SK-N-SH treated with all-trans-retinoic acid at 6 μM for 48 hours (cell line): ENCODE measurements around the gene SUN5.
"Not testable (repeated sequence)": the region's sequence is repeated elsewhere in the genome, so short reads cannot be mapped to it uniquely, and the experiment has no call there.

ENCODE experiments used
- ATAC-seq: fragments of 200-7000 bp; cut with Tn5 transposase; 3 replicates; pipeline ENCODE4 v1.9.1; 2020; ENCODE audit warnings: mild to moderate bottlenecking, moderate library complexity
- ARNTL ChIP-seq: fragments of 450-650 bp; formaldehyde crosslinking; IDR thresholded peaks from 2 replicates; pipeline ENCODE4 v1.5.0; 2020; ENCODE audit warnings: low read depth, mild to moderate bottlenecking, moderate library complexity, borderline replicate concordance
- BACH2 ChIP-seq: fragments of 250-450 bp; sonication (Bioruptor Pico); IDR thresholded peaks from 2 replicates; pipeline ENCODE4 v1.9.0; 2021; ENCODE audit warnings: mild to moderate bottlenecking, borderline replicate concordance
- CSDC2 ChIP-seq: fragments of 250-450 bp; sonication (Bioruptor Pico); IDR thresholded peaks from 2 replicates; pipeline ENCODE4 v1.5.0; 2020; ENCODE audit warnings: mild to moderate bottlenecking, moderate library complexity
- ESRRG ChIP-seq: fragments of 250-450 bp; sonication (Bioruptor Pico); IDR thresholded peaks from 2 replicates; pipeline ENCODE4 v1.6.1; 2021; ENCODE audit warnings: mild to moderate bottlenecking
- GLIS3 ChIP-seq: fragments of 250-450 bp; sonication (Bioruptor Pico); IDR thresholded peaks from 2 replicates; pipeline ENCODE4 v1.5.0; 2020; ENCODE audit warnings: mild to moderate bottlenecking, moderate library complexity
- ISL1 ChIP-seq: fragments of 250-450 bp; sonication (Bioruptor Pico); IDR thresholded peaks from 2 replicates; pipeline ENCODE4 v2.1.2; 2022; ENCODE audit warnings: mild to moderate bottlenecking, moderate library complexity
- RARB ChIP-seq: fragments of 250-450 bp; sonication (Bioruptor Pico); IDR thresholded peaks from 2 replicates; pipeline ENCODE4 v1.8.0; 2021; ENCODE audit warnings: mild to moderate bottlenecking, moderate library complexity
- TCF4 ChIP-seq: fragments of 250-450 bp; sonication (Bioruptor Pico); IDR thresholded peaks from 2 replicates; pipeline ENCODE4 v1.8.0; 2021; ENCODE audit warnings: mild to moderate bottlenecking, moderate library complexity, borderline replicate concordance
- TOX ChIP-seq: fragments of 250-450 bp; sonication (Bioruptor Pico); IDR thresholded peaks from 2 replicates; pipeline ENCODE4 v1.8.0; 2021; ENCODE audit warnings: mild to moderate bottlenecking, moderate library complexity, borderline replicate concordance
- ZC3H10 ChIP-seq: fragments of 250-450 bp; sonication (Bioruptor Pico); IDR thresholded peaks from 2 replicates; pipeline ENCODE4 v1.5.1; 2021; ENCODE audit warnings: mild to moderate bottlenecking, moderate library complexity
- ZFP3 ChIP-seq: fragments of 250-450 bp; sonication (Bioruptor Pico); IDR thresholded peaks from 2 replicates; pipeline ENCODE4 v1.5.0; 2020; ENCODE audit warnings: mild to moderate bottlenecking, moderate library complexity
- ZNF565 ChIP-seq: fragments of 450-650 bp; formaldehyde crosslinking; conservative IDR thresholded peaks from 2 replicates; pipeline ENCODE4 v1.5.0; 2020; ENCODE audit warnings: low read depth, mild to moderate bottlenecking, moderate library complexity
- ZNF70 ChIP-seq: fragments of 450-650 bp; formaldehyde crosslinking; IDR thresholded peaks from 2 replicates; pipeline ENCODE4 v1.5.0; 2020; ENCODE audit warnings: mild to moderate bottlenecking, moderate library complexity
- ZNF8 ChIP-seq: fragments of 450-650 bp; formaldehyde crosslinking; IDR thresholded peaks from 2 replicates; pipeline ENCODE4 v1.5.0; 2020; ENCODE audit warnings: mild to moderate bottlenecking, moderate library complexity
- TF ChIP-seq, protein P1 (sequence below): fragments of 250-450 bp; sonication (Bioruptor Pico); IDR thresholded peaks from 2 replicates; pipeline ENCODE4 v1.5.0; 2020; ENCODE audit warnings: mild to moderate bottlenecking, moderate library complexity
- TF ChIP-seq, protein P2 (sequence below): fragments of 250-450 bp; sonication (Bioruptor Pico); IDR thresholded peaks from 2 replicates; pipeline ENCODE4 v1.5.1; 2020; ENCODE audit warnings: low read depth, mild to moderate bottlenecking, moderate library complexity
- TF ChIP-seq, protein P3 (sequence below): fragments of 250-450 bp; sonication (Bioruptor Pico); IDR thresholded peaks from 2 replicates; pipeline ENCODE4 v1.5.1; 2021; ENCODE audit warnings: mild to moderate bottlenecking, moderate library complexity
- TF ChIP-seq, protein P4 (sequence below): fragments of 250-450 bp; sonication (Bioruptor Pico); IDR thresholded peaks from 2 replicates; pipeline ENCODE4 v1.8.0; 2021; ENCODE audit warnings: low read depth, mild to moderate bottlenecking, moderate library complexity, borderline replicate concordance

Gene SUN5

DNA sequence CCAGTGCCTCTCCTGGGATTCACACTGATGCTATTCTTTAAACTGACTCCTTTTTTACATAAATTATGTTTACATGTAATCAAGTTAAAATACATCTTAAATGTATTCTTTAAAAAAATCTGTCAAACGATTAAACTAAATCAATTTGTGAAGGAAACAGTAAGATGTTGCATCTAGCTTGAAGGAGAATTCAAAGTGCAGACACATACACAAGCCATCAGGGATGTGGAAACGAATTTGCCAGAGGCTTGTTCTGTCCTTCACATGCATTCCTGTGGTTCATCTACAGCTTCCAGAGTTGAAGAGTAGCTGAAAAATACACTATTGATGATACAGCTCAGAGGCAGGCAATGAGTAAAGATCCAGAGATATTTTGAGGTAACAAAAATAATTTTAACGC lies 42.2 kb upstream of the SUN5 start (continued):
- TF ChIP-seq, protein P1, sequence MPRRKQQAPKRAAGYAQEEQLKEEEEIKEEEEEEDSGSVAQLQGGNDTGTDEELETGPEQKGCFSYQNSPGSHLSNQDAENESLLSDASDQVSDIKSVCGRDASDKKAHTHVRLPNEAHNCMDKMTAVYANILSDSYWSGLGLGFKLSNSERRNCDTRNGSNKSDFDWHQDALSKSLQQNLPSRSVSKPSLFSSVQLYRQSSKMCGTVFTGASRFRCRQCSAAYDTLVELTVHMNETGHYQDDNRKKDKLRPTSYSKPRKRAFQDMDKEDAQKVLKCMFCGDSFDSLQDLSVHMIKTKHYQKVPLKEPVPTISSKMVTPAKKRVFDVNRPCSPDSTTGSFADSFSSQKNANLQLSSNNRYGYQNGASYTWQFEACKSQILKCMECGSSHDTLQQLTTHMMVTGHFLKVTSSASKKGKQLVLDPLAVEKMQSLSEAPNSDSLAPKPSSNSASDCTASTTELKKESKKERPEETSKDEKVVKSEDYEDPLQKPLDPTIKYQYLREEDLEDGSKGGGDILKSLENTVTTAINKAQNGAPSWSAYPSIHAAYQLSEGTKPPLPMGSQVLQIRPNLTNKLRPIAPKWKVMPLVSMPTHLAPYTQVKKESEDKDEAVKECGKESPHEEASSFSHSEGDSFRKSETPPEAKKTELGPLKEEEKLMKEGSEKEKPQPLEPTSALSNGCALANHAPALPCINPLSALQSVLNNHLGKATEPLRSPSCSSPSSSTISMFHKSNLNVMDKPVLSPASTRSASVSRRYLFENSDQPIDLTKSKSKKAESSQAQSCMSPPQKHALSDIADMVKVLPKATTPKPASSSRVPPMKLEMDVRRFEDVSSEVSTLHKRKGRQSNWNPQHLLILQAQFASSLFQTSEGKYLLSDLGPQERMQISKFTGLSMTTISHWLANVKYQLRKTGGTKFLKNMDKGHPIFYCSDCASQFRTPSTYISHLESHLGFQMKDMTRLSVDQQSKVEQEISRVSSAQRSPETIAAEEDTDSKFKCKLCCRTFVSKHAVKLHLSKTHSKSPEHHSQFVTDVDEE = no peak
- TF ChIP-seq BACH2 (CRISPR knock-in tag) (no peak), RARB (CRISPR knock-in tag) (no peak), ESRRG (CRISPR knock-in tag) (no peak), ZNF70 (CRISPR knock-in tag) (no peak)
- TF ChIP-seq, protein P2, sequence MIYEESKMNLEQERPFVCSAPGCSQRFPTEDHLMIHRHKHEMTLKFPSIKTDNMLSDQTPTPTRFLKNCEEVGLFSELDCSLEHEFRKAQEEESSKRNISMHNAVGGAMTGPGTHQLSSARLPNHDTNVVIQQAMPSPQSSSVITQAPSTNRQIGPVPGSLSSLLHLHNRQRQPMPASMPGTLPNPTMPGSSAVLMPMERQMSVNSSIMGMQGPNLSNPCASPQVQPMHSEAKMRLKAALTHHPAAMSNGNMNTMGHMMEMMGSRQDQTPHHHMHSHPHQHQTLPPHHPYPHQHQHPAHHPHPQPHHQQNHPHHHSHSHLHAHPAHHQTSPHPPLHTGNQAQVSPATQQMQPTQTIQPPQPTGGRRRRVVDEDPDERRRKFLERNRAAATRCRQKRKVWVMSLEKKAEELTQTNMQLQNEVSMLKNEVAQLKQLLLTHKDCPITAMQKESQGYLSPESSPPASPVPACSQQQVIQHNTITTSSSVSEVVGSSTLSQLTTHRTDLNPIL (CRISPR knock-in tag) = no peak

DNA sequence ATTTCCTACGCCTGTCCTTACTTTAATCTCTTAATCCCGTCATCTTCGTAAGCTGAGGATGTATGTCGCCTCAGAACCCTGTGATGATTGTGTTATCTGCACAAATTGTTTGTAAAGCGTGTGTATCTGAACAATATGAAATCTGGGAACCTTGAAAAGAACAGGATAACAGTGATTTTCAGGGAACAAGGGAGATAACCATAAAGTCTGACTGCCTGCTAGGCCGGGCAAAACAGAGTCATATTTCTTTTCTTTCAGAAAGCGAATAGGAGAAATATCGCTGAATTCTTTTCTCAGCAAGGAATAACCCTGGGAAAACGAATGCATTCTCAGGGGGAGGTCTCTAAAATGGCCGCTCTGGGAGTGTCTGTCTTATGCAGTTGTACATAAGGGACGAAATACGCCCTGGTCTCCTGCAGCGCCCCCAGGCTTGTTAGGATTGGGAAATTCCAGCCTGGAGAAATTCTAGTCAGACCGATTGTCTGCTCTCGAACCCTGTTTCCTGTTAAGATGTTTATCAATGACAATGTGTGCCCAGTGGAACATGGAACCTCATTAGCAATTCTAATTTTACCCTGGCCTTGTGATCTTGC lies 41.0 kb upstream of the SUN5 start:
- ATAC-seq = not testable (repeated sequence)

DNA sequence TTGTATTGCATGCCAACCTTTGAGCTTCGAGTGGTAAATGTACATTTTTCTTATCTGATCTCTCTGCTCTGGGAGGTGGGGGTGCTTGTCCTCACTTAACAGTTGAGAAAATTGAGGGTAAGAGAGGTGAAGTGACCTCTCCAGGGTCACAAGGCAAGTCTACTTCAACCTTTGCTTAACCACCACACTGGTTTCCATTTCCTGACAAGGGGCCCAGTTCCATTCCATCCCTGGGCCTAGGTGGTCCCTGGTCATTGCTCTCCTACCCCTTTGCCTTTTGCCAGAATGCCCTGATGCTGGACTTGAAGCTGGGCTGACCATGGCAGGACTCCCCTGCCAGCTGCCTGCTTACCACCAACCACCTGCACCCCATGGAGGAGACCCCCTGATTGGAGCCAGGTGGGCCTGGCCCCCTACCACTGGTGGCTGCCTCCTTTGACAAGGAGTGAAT lies 39.5 kb upstream of the SUN5 start:
- ATAC-seq = no peak
- no peak for TF ChIP-seq BACH2 (CRISPR knock-in tag)
- TF ChIP-seq, protein P3, sequence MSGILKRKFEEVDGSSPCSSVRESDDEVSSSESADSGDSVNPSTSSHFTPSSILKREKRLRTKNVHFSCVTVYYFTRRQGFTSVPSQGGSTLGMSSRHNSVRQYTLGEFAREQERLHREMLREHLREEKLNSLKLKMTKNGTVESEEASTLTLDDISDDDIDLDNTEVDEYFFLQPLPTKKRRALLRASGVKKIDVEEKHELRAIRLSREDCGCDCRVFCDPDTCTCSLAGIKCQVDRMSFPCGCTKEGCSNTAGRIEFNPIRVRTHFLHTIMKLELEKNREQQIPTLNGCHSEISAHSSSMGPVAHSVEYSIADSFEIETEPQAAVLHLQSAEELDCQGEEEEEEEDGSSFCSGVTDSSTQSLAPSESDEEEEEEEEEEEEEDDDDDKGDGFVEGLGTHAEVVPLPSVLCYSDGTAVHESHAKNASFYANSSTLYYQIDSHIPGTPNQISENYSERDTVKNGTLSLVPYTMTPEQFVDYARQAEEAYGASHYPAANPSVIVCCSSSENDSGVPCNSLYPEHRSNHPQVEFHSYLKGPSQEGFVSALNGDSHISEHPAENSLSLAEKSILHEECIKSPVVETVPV (CRISPR knock-in tag) = no peak
- TF ChIP-seq ZC3H10 (CRISPR knock-in tag) = no peak

DNA sequence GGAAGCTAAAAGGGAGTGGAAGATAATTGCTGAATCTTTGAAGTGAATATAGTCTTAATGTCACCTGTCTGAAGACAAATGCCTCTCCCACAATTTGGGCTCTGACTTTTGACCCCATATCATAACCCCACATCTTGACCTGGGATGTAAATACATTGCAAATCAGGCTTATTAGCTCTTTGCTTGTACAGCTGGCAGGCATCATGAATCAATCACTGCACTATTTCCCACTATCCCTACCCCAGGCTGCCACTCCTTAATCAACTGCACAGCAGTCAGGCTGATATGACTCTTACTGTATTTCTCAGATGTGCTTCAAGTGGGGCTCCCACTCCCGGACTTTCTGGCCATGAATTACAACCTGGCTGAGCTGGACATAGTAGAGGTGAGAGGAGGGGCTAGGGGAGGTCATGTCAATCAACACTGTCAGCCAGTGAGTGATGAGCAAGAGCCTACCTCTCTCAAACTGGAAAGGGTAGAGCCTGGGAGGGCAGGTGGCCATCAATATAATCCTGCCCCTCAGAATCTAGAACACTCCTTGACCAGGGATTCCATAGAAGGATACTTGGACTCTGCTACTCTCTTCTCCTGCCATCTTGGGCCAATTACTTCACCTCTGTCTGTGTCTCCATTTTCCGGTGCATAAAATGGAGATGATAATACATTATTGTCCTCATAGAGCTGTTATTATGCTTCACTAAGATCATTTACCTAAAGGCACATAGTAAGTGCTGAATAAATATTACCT lies 38.9 kb upstream of the SUN5 start:
- TF ChIP-seq, protein P4, sequence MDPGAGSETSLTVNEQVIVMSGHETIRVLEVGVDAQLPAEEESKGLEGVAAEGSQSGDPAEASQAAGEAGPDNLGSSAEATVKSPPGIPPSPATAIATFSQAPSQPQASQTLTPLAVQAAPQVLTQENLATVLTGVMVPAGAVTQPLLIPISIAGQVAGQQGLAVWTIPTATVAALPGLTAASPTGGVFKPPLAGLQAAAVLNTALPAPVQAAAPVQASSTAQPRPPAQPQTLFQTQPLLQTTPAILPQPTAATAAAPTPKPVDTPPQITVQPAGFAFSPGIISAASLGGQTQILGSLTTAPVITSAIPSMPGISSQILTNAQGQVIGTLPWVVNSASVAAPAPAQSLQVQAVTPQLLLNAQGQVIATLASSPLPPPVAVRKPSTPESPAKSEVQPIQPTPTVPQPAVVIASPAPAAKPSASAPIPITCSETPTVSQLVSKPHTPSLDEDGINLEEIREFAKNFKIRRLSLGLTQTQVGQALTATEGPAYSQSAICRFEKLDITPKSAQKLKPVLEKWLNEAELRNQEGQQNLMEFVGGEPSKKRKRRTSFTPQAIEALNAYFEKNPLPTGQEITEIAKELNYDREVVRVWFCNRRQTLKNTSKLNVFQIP = no peak
- TF ChIP-seq, protein P2 (CRISPR knock-in tag) = no peak
- TF ChIP-seq, protein P3 (CRISPR knock-in tag) = no peak
- TF ChIP-seq ZNF70 (CRISPR knock-in tag) = no peak
- no peak for TF ChIP-seq ZNF565 (CRISPR knock-in tag)
- no peak for TF ChIP-seq CSDC2 (CRISPR knock-in tag)
- no peak for TF ChIP-seq GLIS3
- TF ChIP-seq, protein P1 = no peak
- TF ChIP-seq ISL1 = no peak
- TF ChIP-seq ZFP3 (CRISPR knock-in tag) = no peak
- no peak for TF ChIP-seq BACH2 (CRISPR knock-in tag)
- no peak for TF ChIP-seq ARNTL (CRISPR knock-in tag)
- no peak for TF ChIP-seq ESRRG (CRISPR knock-in tag)
- no peak for TF ChIP-seq TCF4 (CRISPR knock-in tag)
- TF ChIP-seq ZC3H10 (CRISPR knock-in tag) = no peak
- no peak for TF ChIP-seq ZNF8 (CRISPR knock-in tag)
- no peak for TF ChIP-seq TOX (CRISPR knock-in tag)
- ATAC-seq = no peak
